ENCODE results near the gene ERBB4.

ERBB4 gene

DNA sequence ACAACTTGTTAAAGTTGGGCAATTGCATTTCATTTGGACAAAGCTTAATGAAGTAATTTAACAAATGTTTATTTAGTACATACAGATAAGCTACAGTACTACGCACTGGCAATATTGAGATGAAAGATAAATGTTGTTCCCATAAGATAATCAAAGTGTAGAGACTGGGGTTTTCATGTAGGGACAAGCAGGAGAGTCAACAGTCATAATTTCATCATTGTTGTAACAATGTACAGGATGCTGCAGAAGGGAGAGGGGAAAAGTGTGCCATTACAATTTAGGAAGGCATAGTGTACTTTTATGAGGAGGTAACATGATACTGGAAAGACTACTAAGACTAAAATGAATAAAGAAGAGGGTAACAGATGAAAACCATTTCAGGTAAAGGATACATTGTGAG, 441.6 kb downstream of the ERBB4 start:
- no peaks in the 10 kb centered on the region for H3K36me3 ChIP-seq
- H3K27ac ChIP-seq, result no peak overlapping the region
- DNase-seq, result no peak
- H3K27me3 ChIP-seq (ENCODE audit: insufficient read depth, low read depth, severe bottlenecking), result no peaks in the 10 kb centered on the region
- no peak overlapping the region for H3K4me3 ChIP-seq (ENCODE audit: low read depth, low read length)
- H3K9me3 ChIP-seq (ENCODE audit: severe bottlenecking), result no peaks in the 10 kb centered on the region
- TF ChIP-seq, protein P1, sequence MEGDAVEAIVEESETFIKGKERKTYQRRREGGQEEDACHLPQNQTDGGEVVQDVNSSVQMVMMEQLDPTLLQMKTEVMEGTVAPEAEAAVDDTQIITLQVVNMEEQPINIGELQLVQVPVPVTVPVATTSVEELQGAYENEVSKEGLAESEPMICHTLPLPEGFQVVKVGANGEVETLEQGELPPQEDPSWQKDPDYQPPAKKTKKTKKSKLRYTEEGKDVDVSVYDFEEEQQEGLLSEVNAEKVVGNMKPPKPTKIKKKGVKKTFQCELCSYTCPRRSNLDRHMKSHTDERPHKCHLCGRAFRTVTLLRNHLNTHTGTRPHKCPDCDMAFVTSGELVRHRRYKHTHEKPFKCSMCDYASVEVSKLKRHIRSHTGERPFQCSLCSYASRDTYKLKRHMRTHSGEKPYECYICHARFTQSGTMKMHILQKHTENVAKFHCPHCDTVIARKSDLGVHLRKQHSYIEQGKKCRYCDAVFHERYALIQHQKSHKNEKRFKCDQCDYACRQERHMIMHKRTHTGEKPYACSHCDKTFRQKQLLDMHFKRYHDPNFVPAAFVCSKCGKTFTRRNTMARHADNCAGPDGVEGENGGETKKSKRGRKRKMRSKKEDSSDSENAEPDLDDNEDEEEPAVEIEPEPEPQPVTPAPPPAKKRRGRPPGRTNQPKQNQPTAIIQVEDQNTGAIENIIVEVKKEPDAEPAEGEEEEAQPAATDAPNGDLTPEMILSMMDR (IDR thresholded peaks at IDR 0.05; ENCODE audit: low read depth, low read length), result no peak

DNA sequence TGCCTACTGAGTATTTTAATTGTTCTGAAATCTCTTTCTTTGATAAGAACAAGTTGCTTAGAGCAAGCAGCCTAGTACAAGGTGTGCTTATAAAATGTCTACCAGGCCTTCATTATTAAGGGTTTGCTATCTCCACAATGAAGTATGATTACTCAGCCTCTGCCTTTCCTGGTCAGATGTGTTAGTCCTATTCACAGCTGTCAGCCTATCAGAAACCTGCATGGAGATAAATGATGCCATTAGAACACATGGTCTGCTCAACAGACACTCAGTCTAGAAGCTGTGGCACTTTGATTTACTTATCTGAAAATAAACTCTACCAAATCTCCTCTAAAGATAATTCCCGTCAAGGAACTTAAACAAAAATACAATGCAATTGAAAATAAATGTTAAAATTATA, 448.7 kb downstream of the ERBB4 start:
- no peak overlapping the region for H3K4me3 ChIP-seq (ENCODE audit: low read depth, low read length)
- H3K27me3 ChIP-seq (ENCODE audit: insufficient read depth, low read depth, severe bottlenecking), result no peaks in the 10 kb centered on the region
- no peak overlapping the region for H3K27ac ChIP-seq
- no peaks in the 10 kb centered on the region for H3K9me3 ChIP-seq (ENCODE audit: severe bottlenecking)
- H3K36me3 ChIP-seq, result no peaks in the 10 kb centered on the region
- DNase-seq, result no peak
- TF ChIP-seq, protein P1 (IDR thresholded peaks at IDR 0.05; ENCODE audit: low read depth, low read length), result no peak

DNA sequence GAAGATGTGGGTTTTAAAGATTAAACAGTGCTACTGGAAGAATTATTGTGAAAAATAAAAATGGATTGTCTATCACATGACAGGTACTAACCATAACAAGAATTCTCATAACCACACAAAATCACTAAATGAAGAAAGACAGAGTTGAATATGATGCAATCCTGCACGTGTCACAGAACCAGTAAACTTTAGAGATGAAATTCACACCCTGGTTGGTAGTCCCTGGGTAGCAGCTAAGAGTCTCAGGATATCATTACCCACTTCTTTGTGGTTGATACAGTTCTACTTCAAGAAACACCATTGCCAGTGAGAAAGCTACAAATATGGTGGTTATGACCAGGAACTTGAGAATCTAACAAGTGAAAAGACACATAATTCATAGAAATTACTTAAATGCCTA, 450.2 kb downstream of the ERBB4 start:
- no peak overlapping the region for H3K27ac ChIP-seq
- TF ChIP-seq, protein P1 (IDR thresholded peaks at IDR 0.05; ENCODE audit: low read depth, low read length), result no peak
- H3K4me3 ChIP-seq (ENCODE audit: low read depth, low read length), result no peak overlapping the region
- no peaks in the 10 kb centered on the region for H3K27me3 ChIP-seq (ENCODE audit: insufficient read depth, low read depth, severe bottlenecking)
- no peaks in the 10 kb centered on the region for H3K9me3 ChIP-seq (ENCODE audit: severe bottlenecking)
- H3K36me3 ChIP-seq, result no peaks in the 10 kb centered on the region
- no peak for DNase-seq

DNA sequence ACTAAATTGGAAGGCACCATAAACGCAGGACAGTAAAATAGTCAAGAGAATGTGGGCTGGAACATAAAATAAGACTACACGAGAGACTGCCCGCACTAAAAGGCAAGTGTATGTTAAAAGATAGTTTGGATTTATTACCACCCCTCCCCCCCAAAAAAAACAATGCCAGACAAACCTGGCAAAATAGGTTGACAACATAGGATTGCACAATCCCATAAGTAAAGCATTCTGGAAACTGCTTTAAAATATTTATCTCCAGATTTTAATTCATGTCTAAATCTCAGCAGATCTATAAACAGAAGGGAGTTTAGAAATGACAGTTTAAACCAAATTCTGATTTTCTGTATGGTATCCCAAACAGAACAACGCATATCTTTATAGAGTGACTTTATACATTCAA, 455.1 kb downstream of the ERBB4 start:
- Histone ChIP-seq H3K36me3 (no peaks in the 10 kb centered on the region), H3K27ac (no peak overlapping the region)
- DNase-seq, result no peak

DNA sequence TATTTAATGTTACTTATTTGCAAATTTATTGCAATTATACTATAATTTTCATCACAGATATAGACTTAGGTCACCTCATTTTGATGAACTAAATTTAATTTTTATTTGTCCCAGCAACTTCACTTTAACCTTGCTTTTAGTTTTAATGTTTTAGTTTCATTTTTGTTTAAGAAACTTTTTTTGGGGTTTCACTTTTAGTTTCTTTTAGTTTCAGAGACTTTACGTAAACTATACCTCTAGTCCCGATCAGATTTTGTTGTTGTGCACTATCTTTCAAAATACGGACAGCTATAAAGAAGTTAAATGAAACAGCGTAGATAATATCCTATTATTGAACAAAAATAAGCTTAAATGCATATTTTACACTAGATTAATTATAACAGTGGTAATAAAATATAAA, 460.5 kb downstream of the ERBB4 start:
- Histone ChIP-seq H3K9me3 (ENCODE audit: severe bottlenecking) (no peaks in the 10 kb centered on the region), H3K4me3 (ENCODE audit: low read depth, low read length) (no peak overlapping the region), H3K27me3 (ENCODE audit: insufficient read depth, low read depth, severe bottlenecking) (no peaks in the 10 kb centered on the region), H3K27ac (no peak overlapping the region), H3K36me3 (no peaks in the 10 kb centered on the region)
- DNase-seq, result no peak
- TF ChIP-seq, protein P1 (IDR thresholded peaks at IDR 0.05; ENCODE audit: low read depth, low read length), result no peak

More for the DNA sequence above, 455.1 kb downstream of the ERBB4 start:
- Histone ChIP-seq H3K27me3 (ENCODE audit: insufficient read depth, low read depth, severe bottlenecking) (no peaks in the 10 kb centered on the region), H3K4me3 (ENCODE audit: low read depth, low read length) (no peak overlapping the region), H3K9me3 (ENCODE audit: severe bottlenecking) (no peaks in the 10 kb centered on the region)
- TF ChIP-seq, protein P1 (IDR thresholded peaks at IDR 0.05; ENCODE audit: low read depth, low read length), result no peak

DNA sequence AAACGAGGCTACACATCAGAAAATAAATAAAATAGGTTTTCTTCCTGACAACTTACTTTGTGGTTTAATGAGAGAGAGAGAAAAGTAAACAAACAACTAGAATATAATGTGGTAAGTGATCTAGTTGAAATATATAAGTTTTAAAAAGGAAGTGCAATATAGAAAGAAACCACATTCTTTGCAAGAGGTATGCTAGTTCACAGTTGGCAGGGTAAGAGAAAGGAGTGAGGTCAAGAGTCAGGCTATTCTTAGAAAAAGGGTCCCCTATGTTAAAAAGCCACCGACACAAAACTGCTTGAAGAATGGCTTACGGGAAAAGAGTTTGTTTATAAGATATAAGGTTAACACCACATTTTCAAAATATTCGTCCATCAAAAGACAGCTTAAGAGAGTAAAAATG, 462.1 kb downstream of the ERBB4 start:
- no peak for DNase-seq
- H3K9me3 ChIP-seq (ENCODE audit: severe bottlenecking), result no peaks in the 10 kb centered on the region
- no peak overlapping the region for H3K27ac ChIP-seq
- H3K27me3 ChIP-seq (ENCODE audit: insufficient read depth, low read depth, severe bottlenecking), result no peaks in the 10 kb centered on the region
- TF ChIP-seq, protein P1 (IDR thresholded peaks at IDR 0.05; ENCODE audit: low read depth, low read length), result no peak
- H3K36me3 ChIP-seq, result no peaks in the 10 kb centered on the region
- no peak overlapping the region for H3K4me3 ChIP-seq (ENCODE audit: low read depth, low read length)
